ENCODE data around the gene ASAP2.

The ASAP2 gene

DNA sequence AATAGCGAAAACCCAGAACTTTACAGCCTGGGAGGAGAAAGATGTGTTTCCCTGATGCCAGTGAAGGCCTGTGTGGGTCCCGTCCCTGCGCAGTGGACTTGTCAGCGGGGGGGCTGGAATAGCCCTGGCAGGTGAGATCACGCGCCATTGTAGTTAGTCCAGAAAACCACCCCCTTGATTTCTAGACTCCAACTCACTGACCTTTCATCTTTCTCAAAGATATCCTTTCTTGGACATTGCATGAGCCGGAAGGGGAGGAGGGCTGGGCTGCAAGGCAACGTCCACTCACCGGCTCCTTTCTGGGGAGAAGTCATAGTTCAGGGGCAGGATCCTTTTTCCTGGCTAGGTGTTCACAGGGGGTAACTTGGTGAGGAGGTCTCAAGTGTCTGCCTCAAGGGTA is 22.3 kb upstream of the ASAP2 start:
- FAIRE-seq = no peak

DNA sequence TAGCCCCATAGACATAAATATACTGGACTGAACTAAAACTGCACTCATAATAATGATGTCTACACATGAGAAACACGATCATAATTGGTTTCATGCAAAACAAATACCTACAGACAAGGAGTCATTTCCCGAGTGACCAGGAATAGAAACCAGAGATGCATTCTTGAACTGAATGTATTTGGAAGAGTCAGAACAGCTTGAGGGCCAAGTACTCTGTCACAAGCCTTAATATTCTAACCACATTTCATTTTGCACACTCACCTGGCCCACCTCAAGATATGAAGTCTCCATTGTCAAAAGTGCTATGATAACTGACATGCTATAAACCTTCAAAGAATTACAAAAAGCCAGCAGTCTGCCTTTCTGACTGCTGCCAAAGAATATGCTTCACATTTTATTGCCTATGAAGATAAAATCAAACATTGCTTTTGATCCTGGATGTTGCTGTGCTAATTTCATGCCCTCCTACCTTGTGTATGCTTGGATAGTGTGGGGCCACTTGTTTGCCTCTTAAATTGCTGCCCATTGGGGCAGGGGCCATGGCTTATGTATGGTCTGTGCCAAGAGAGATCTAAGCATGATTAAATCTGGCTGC is 18.9 kb upstream of the ASAP2 start:
- FAIRE-seq = no peak

DNA sequence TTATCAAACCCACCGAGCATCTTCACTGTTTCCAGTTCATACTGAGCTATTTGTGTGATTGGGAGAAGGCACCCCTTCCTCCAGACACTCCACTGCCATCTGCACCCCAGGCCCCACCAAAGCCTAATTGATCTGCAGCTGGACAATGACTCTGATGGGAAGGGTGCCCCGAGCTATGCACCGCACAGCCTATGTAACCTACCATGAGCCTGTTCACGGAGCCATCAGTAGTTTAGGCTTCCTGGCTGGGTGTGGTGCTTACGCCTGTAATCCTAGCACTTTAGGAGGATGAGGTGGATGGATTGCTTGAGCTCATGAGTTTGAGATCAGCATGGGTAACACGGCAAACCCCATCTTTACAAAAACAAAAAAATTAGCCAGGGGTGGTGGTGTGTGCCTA is 17.8 kb upstream of the ASAP2 start:
- no peak for FAIRE-seq

DNA sequence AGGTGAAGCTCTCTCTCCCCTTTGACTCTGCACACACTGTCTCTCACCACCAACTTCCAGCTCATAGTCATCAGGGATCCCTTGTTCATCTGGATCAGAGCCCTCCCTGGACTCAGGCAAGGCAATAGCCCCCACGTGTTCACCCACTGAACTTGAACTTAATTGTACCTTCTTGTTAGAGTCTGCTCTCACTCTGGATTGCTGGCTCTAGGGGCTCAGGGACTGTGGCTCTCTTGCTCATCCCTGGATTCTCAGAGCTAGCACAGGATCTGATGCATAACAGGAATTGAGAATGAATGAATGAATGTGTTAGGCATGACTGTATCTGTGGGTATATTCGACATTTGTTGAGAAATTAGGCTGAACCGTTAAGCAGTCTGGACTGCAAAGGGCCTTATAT is 16.7 kb upstream of the ASAP2 start:
- FAIRE-seq = no peak

DNA sequence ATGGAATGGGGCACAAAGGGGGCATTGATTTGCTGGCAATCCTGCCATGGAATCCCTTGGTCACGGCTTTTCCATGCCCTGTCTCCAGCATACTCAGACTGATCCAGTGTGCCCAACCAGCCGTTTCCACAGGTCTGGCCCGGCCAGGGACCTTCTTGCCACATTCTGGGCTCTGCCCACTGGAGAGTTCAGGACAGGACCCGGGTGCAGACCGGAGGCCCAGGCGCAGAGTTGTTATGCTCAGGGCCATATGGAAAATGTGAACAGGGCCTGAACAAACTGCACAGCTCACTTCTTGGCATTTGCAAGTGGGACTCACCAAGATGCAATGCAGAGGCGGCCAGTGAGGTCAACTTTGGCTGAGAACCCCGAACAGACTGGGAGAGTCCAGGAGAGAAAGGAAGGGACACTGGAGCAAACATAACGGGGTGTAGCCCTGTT is 15.6 kb upstream of the ASAP2 start:
- no peak for FAIRE-seq

DNA sequence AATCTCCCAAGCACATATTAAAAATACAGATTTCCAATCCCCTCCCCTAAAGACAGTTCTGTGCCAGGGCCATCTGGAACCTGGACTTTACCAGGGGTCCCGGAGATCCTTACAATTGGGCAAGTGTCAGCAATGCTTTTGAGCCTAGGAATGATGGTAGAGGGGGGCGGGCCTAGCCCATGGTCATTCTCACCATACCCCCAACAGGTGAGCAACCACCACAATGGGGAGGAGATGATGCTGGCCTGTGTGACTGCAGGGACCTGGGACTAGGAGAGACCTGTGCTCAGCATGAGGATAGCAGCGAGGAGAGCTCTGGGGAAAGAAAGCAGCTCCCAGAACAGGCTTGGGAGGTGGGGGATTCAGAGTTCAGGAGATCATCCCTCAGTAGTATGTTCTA is 13.9 kb upstream of the ASAP2 start:
- no peak for FAIRE-seq

DNA sequence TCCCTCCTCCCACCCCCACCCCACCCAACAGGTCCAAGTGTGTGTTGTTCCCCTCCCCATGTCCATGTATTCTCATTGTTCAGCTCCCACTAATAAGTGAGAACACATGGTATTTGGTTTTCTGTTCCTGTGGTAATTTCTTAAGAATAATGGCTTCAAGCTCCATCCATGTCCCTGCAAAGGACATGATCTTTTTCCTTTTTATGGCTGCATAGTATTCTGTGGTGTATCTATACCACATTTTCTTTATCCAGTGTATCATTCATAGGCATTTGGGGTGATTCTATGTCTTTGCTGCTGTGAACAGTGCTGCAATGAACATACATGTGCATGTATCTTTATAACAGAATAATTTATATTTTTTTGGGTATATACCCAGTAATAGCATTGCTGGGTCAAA is 12.3 kb upstream of the ASAP2 start:
- no peak for FAIRE-seq

DNA sequence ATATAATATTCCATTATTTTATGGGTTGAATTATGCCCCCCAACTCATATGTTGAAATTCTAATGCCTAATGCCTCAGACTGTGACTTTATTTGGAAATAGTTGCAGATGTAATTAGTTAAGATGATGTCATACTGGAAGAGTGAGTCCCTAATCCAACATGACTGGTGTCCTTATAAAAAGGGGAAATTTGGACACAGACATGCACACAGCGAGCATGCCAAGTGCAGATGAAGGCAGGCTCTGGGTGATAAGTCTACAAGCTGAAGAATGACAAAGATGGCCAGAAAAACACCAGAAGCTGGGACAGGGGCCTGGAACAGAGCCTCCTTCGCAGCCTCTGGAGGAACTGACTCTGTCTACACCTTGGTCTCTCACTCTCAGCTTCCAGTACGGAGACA is 10.0 kb upstream of the ASAP2 start:
- no peak for FAIRE-seq

DNA sequence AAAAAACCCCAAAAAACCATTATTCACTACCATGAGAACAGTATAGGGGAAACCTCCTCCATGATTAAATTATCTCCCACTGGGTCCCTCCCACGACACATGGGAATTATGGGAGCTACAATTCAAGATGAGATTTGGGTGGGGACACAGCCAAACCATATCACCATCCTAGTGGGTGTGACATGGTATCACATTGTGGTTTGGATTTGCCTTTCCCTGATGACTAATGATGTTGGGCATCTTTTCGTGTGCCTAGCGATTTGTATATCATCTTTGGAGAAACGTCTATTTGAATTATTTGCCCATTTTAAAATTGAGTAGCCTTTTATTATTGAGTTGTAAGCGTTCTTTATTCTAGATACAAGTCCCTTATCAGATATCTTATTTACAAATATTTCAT is 8.7 kb upstream of the ASAP2 start:
- FAIRE-seq = no peak

DNA sequence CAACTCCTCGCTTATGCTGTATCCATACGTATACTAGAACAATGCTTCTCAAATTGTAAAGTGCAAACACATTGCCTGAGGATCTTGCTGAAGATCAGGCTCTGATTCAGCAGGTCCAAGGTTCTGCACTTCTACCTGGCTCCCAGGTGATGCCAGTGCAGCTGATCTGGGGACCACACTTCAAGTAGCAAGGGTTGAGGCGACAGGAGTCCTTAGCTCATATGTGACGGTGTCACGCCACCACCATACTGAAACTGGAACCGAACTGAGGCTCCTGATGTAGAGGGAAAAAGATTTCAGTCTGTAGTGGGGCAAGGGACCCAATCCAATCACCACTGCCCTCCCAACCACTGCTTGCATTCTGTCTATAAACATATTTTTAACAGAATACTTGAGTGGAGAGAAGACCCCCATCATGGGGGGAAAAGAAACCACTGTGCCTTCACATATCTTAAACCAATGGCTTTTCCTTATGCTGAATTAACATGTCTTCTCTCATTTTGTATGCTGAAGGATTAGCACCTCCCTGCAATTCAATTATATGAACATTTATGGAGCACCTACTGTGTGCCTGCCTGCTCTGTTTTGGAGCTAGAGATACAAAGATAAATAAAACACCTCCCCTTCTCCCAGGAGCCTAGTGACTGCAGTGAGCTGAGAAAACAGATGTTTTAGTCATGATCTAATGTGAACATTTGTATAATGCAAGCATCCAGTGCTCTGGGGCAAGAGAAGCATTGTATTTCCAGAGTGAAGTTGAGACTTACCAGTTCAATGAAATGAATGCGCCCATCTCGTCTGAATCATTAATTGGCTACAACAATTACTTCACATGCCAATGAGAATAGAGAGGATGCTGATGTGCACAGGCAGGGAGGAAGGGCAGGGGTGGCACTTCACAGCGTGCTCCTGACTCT is 6.6 kb upstream of the ASAP2 start:
- no peak for FAIRE-seq

DNA sequence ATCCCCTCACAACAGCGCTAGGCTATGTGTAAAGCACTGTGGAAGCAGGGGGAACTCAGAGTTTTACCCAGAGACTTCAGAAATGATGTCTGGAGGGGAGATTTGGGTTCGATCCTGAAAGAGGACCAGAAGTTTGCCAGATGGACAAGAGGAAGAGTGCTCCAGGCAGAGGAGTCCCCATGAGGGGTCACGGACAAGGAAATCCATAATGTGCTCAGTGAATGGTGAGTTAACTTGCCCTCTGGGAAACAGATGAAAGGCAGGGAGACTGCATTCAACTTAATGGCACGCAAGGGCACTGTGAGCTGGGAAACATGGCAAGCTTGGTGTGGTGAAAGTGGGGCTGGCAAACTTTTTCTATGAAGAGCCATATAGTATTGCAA is 6.0 kb upstream of the ASAP2 start:
- no peak for FAIRE-seq

DNA sequence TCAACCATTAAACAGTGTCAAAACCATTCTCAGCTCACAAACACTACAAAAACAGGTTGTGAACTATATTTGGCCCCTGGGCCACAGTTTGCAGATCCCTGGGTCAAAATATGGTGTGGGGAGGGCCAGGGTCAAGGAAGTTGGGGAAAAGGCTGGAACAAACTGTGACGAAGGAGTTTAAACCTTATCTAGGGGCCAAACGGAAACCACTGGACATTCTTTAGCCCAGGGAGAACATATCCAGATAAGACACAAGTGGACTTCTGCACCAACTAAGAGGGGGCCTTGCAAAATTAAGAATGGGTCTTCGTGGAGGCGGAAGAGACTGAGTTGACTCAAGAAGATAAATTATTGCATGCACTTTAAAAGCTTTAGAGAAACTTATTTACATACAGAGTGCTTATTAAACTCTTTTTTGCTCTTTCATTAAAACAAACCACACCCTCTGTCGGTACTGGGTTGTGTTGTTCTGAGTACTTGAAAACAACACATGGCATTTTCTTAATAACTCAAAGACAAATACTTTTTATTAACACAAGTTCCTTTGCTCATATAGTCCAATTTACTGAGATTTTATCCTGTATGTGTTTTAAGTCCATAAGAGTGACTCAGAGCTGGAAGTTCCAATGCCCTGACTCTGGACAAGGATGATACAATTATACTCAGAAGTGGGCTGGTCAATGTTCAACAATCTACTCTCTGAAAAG is 5.3 kb upstream of the ASAP2 start:
- FAIRE-seq = no peak

DNA sequence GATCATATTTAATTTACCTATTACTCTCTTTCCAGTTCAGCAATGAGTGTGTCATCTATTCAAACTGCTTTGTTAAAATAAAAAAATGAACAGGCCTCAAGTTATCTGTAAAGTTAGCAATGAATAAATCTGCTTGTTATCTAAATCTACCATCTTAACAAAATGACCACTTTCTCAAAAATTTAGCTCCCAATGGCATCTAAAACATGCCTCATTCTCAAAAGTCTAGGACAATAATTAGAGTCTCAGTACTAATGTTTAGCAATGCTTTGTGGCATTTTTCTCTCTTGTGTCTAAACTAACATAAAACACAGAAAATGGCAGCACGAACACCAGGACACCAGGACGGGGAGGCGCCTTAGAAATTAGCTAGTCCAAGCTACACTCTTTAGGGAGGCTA is 3.6 kb upstream of the ASAP2 start:
- no peak for FAIRE-seq

DNA sequence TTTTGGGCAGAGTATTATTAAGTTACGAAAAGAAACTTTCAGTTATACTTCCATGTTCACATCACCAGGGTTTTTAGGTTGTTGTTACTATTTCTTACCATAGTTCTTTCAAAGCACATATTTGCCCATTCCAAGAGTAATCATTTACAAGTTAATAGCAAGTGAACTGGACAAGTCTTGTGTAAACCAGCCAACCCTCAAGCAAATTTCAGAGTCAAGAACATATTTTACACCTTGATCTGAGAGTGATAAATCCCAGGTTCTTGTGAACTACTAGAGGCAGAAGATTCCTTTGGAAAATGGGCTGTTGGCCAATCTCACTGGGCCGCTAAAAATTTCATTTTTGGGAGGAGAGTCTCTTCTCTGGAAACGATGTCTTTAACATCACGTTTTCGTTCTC is 2.7 kb upstream of the ASAP2 start:
- no peak for FAIRE-seq

DNA sequence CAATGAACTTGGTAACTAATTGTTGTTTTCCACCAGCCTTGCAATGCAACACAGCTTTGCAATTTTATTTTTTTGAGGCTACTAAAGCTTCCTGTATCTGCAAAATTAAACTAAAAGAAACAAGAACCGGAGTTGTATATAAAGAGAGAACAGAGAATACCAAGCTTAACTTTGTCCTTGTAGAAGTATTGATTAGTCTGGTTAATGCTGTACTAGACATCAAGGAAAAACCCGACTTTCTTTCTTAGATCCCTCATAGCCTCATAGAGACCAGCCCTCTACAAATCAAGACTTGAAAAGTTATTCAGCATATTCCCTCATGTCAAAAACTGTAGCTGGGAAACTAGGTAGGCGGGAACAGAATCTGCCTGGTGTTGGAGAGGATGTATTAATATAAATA is 1.7 kb upstream of the ASAP2 start:
- FAIRE-seq = no peak

DNA sequence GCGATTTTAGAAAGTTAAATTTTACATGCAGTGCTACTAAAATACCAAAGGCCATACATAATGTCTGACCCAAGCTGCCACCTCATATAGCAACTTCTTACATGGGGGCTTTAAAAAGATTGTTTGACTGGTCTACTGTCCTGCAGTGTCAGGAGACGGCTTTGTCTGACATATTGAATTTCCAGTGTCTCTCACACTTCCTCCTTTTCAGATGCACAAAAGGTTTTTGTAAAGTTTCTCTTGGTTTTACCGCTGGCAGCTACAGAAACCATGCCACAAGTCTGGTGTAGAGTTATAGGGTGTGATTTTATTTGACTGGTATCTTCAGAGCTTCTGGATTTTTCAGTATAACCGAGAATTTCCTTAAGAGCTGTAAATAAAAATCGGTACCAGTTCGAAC is 1.1 kb upstream of the ASAP2 start:
- no peak for FAIRE-seq

DNA sequence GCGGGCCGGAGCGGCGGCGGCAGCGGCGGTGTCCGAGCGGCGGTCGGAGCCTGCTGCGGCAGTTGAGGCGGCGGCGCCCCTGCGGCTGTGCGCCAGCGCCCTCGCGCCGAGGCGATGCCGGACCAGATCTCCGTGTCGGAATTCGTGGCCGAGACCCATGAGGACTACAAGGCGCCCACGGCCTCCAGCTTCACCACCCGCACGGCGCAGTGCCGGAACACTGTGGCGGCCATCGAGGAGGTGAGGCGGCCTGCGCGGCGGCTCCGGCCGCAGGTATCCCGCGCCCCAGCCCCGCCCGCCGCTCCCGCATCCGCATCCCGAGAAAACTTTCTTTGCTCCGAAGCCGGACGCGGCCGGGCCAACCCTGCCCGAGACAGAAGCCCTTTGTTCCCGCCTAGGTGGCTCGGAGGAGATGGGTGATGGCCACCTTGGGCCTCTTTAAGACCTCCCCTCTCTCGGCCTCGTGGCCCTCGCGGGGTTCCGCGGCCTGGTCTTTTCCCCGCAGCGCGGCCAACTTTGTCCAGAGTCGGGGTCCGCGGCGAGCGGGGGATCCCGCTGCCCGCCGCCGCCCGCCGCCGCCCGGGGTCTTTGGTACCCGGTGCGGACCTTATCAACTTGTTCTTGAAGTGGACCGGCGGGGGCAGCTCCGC is 504 bp downstream of the ASAP2 start:
- no peak for FAIRE-seq

DNA sequence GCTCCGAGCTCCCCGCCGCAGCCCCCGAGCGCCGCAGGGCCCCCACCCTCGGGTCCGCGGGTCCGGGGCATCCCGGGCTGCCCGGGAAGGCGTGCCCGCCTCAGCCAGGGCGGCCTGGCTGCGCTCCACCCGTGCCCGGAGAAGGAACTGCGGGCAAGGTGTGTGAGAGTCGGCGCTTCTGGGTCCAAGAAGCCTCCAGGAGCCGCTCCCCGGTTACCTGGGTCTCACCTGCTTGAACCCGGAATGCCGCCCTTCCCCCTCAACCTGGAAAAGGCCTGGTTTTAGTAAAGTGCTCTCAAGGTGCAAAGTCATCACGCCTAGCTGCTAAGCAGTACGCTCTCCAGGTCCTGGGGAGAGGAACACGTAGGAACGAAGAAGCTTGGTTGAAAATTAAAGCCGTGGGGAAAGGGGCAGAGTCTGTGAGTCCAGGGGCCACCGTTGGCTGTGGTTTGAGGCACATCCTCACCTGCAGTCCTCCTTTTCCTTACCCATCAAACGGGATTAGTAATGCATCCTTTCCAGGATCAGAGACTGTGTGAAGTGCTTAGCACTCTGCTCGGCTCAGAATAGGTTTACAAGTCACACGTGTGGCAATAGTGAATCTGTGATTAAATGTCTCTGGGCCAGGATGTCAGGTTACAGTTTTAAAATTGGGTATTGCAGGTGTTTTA is 1.2 kb downstream of the ASAP2 start:
- no peak for FAIRE-seq

DNA sequence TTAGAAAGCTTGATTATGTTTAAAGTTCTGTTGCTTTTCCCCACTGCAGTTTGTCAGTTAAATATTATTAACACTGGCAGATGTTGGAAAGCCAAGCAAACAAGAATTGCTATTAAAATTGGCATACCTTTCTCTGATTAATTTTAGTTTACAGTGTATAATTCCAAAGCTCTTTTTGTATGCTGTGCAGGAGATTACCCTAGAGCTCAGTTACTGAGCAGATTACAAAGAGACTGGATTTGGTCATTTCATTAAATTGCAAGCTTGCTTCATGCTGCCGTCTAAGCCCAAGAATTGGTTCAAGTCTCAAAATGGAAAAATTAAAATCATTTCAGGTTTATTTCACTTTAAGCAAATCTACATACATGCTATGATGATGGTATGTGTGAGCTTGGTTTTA is 2.3 kb downstream of the ASAP2 start:
- FAIRE-seq = no peak

DNA sequence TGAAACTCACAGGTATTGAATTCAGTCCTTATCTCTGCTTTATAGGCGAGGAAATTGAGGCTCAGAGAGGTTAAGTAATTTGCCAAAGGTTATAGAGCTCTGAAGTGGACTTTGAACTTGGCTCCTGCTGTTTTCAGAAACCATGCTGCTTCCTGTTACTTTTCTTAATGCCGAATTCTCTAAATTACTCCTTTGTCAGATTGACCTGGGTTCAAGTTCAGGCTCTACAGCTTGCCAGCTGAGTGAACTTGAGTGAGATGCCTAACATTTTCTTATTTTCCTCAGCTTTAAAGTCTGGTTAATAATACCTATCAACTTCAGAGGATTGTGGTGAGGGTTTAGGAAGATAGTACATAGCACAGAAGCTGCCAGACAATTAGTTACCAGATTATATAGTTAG is 3.4 kb downstream of the ASAP2 start:
- no peak for FAIRE-seq

DNA sequence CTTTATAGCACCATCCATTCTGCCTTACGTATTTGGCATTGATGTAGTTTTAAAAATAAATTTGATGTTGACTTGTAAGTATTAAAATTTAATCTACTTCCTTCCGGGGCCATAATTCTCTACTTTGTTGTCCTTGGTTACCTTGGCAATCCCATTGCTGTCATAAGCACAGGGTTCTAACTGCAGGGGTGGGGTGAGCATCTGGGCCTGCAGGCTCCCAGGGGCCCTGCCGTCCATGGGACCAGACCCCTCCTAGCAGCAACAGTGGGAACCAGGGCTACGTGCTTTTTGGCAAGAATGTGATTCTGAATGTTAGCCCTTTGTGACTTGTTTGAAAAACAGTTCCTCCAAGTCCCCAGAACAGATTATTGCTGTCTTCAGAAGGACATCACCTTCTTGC is 4.9 kb downstream of the ASAP2 start:
- no peak for FAIRE-seq

DNA sequence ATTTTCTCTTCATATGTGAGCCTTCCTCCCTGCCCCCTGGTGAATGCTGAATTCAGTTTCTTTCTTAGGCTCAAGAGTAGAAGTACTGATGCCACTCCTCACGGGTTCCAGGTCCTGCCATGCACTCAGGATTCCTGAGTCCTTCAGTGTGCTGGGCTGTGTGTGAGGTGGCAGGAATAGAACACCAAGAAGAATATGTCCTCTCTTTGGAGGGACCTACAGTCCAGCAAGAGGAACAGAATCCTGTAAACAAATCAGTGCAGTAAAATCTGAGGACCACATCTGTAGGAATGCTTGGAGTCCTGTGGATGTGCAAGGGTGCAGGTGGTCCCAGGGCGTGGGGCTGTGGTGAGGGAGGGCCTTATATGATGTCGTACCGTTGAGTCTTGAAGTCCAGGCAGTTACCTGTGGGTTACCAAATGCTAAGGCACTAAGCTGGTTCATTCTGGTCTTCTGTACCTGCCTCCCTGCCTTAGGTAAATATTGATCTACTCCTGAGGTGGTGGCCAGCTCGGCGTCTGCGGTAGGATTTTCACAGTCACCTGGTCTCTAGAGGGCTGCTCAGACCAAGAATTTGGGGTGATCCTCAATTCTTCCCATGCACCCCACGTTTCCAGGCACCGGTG is 5.5 kb downstream of the ASAP2 start:
- FAIRE-seq = no peak
